GM12878 (cell line): ENCODE results near the gene ENTREP1.

Experiments
- ATF3 ChIP-seq: IDR thresholded peaks from 2 replicates; pipeline ENCODE4 v1.6.1; 2011; ENCODE audit warnings: low read depth, mild to moderate bottlenecking, low read length, moderate library complexity, borderline replicate concordance; ENCODE audit errors: extremely low read depth
- BCL11A ChIP-seq: IDR thresholded peaks from 2 replicates; pipeline ENCODE4 v1.6.1; 2011; ENCODE audit warnings: low read depth, low read length
- EZH2 ChIP-seq: IDR thresholded peaks from 2 replicates; pipeline ENCODE4 v1.6.1; 2012; ENCODE audit warnings: low read depth, mild to moderate bottlenecking, control low read depth, inconsistent platforms, low read length, borderline replicate concordance; ENCODE audit not compliant: control insufficient read depth
- JUND ChIP-seq: IDR thresholded peaks from 2 replicates; pipeline ENCODE4 v1.6.1; 2012; ENCODE audit warnings: low read depth, mild to moderate bottlenecking, low read length, improper control_type of control experiment, moderate library complexity
- MAX ChIP-seq: IDR thresholded peaks from 2 replicates; pipeline ENCODE4 v1.6.1; 2012; ENCODE audit warnings: low read depth, low read length, improper control_type of control experiment
- NRF1 ChIP-seq: conservative IDR thresholded peaks from 2 replicates; pipeline ENCODE4 v1.6.1; 2011; ENCODE audit warnings: mild to moderate bottlenecking, low read depth, low read length, improper control_type of control experiment
- POLR2AphosphoS5 ChIP-seq: IDR thresholded peaks from 2 replicates; pipeline ENCODE4 v1.6.1; 2011; ENCODE audit warnings: mild to moderate bottlenecking, low read length, inconsistent platforms
- RAD21 ChIP-seq: IDR thresholded peaks from 2 replicates; pipeline ENCODE4 v1.6.1; 2011; ENCODE audit warnings: mild to moderate bottlenecking, low read depth, low read length, moderate library complexity; ENCODE audit not compliant: insufficient read depth
- REST ChIP-seq: IDR thresholded peaks from 2 replicates; pipeline ENCODE4 v1.6.1; 2012; ENCODE audit warnings: mild to moderate bottlenecking, low read depth, low read length
- TF ChIP-seq, protein P1 (sequence below): fragments of 450-650 bp; IDR thresholded peaks from 2 replicates; pipeline ENCODE4 v1.6.1; 2017; ENCODE audit warnings: borderline replicate concordance
- TF ChIP-seq, protein P2 (sequence below), 3 experiments: IDR thresholded peaks in 2 of 3; conservative IDR thresholded peaks in 1 of 3; 2 replicates each; pipeline ENCODE4 v1.5.1; 2011; ENCODE audit warnings: low read depth in 3 of 3, low read length in 3 of 3, mild to moderate bottlenecking in 3 of 3, control low read depth in 2 of 3, moderate library complexity in 2 of 3, inconsistent platforms in 1 of 3, mixed read lengths in 1 of 3; ENCODE audit not compliant: control insufficient read depth in 2 of 3, insufficient read depth in 1 of 3; ENCODE audit errors: extremely low read depth in 1 of 3

DNA sequence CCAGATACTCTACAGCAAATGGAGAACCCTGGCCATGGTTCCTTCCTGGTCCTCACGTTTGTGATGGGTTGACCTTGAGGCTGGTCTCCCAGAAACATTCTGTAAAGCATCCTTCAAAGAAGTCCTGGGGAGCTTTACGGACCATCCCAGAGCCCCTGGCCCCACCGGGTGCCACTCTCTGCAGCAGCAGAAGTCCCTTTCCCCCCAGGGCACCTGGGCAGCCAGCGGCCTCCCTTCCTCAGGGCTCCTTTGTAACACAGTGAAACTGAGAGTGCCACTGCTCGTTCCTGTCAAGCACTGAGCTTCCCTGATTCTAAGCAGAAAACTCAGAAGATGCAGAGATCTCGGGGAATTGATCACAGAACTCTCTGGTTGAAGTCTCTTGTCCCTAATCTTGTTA, 104.3 kb downstream of the ENTREP1 start:
- TF ChIP-seq BCL11A (no peak), REST (no peak), ATF3 (no peak), MAX (no peak), NRF1 (no peak), POLR2AphosphoS5 (no peak), EZH2 (no peak), RAD21 (no peak), JUND (no peak)
- TF ChIP-seq, protein P1, sequence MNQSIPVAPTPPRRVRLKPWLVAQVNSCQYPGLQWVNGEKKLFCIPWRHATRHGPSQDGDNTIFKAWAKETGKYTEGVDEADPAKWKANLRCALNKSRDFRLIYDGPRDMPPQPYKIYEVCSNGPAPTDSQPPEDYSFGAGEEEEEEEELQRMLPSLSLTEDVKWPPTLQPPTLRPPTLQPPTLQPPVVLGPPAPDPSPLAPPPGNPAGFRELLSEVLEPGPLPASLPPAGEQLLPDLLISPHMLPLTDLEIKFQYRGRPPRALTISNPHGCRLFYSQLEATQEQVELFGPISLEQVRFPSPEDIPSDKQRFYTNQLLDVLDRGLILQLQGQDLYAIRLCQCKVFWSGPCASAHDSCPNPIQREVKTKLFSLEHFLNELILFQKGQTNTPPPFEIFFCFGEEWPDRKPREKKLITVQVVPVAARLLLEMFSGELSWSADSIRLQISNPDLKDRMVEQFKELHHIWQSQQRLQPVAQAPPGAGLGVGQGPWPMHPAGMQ: no peak
- TF ChIP-seq, protein P2, sequence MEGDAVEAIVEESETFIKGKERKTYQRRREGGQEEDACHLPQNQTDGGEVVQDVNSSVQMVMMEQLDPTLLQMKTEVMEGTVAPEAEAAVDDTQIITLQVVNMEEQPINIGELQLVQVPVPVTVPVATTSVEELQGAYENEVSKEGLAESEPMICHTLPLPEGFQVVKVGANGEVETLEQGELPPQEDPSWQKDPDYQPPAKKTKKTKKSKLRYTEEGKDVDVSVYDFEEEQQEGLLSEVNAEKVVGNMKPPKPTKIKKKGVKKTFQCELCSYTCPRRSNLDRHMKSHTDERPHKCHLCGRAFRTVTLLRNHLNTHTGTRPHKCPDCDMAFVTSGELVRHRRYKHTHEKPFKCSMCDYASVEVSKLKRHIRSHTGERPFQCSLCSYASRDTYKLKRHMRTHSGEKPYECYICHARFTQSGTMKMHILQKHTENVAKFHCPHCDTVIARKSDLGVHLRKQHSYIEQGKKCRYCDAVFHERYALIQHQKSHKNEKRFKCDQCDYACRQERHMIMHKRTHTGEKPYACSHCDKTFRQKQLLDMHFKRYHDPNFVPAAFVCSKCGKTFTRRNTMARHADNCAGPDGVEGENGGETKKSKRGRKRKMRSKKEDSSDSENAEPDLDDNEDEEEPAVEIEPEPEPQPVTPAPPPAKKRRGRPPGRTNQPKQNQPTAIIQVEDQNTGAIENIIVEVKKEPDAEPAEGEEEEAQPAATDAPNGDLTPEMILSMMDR (IDR thresholded peaks at IDR 0.05 in 2 of 3, conservative IDR thresholded peaks at IDR 0.05 in 1 of 3; ENCODE audit: control insufficient read depth in 2 of 3, extremely low read depth in 1 of 3, insufficient read depth in 1 of 3, low read depth in 3 of 3, low read length in 3 of 3): no peak
